ENCODE measurements around the gene ANKDD1A. TPM values are rescaled to one million over a fixed set of nuclear protein-coding genes. Genes with fewer than 3 reads are reported as not detected.

The ANKDD1A gene
- total RNA-seq, 1 donor from 2014 or later = 17.7 TPM

DNA sequence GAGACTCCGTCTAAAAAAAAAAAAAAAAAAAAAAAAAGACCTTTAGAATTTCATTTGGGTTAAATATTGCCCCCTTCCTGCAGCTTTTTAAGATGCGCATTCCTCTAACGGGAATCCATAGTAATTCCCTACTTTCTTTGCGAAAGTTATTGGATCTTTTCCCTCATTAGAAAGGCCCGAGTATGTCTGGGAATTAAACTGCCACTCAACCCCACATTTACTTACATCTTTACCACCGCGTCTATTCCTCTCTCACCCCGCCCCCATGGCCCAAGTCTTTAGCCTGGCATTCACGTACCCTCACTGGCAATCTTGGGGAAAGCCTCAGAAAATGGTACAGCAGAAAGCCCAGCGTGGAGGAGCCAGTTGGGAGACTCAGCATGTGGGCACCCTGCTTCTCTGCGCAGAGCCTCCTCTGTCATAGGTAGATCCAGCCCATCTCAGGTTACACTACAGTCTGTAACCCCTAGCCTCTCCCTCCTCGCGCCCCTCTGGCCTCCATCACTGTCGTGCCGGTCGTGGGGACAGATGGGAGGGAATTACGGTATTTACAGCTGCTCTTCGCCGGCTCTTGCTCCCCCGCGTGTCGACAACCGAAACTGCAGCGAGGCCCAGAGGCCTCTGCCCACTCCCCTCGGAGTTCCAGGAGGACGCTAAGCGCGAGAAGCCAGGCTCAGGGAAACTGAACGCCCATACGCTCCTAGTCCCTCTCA is 6.4 kb upstream of the ANKDD1A start:
- H3K9me3 ChIP-seq = no peaks in the 10 kb centered on the region
- H3K4me1 ChIP-seq = no peaks in the 10 kb centered on the region
- TF ChIP-seq POLR2A (IDR thresholded peaks at IDR 0.05) (no peak), POLR2AphosphoS5 (IDR thresholded peaks at IDR 0.05; ENCODE audit: insufficient read depth in 1 of 2, low read depth in 1 of 2) (peak in 1 of 2 donors; percentile 64), CTCF (IDR thresholded peaks at IDR 0.05) (peak; percentile 74 to 90 (median 78))
- no peaks in the 10 kb centered on the region for H3K36me3 ChIP-seq
- intact Hi-C loops (cut with DNase I) = no loop called here
- no peaks in the 10 kb centered on the region for H3K27me3 ChIP-seq
- peak in 1 of 2 donors; percentile 87 for DNase-seq (ENCODE audit: extremely low spot score in 2 of 2)
- H3K4me3 ChIP-seq = peak overlapping the region; percentile 36 to 38
- H3K27ac ChIP-seq = peak overlapping the region; percentile 46

- Histone ChIP-seq H3K9me3 (no peaks in the 10 kb centered on the region), H3K27ac (no peak overlapping the region), H3K4me3 (no peak overlapping the region), H3K27me3 (no peaks in the 10 kb centered on the region), H3K4me1 (peaks cover under 1% of the 10 kb centered on the region), H3K36me3 (no peaks in the 10 kb centered on the region)
- no peak for DNase-seq (ENCODE audit: extremely low spot score in 2 of 2)
- intact Hi-C loops (cut with DNase I) = loop anchor here (2.0 kb wide), 1 partner anchor 219 kb away; no protein-coding TSS in a partner anchor
- TF ChIP-seq POLR2AphosphoS5 (IDR thresholded peaks at IDR 0.05; ENCODE audit: insufficient read depth in 1 of 2, low read depth in 1 of 2) = no peak
- no peak for TF ChIP-seq CTCF (IDR thresholded peaks at IDR 0.05)
- no peak for TF ChIP-seq POLR2A (IDR thresholded peaks at IDR 0.05)
Observed at GRCh38 chr15:64905941-64906340, 5.8 kb upstream of the ANKDD1A start.

DNA sequence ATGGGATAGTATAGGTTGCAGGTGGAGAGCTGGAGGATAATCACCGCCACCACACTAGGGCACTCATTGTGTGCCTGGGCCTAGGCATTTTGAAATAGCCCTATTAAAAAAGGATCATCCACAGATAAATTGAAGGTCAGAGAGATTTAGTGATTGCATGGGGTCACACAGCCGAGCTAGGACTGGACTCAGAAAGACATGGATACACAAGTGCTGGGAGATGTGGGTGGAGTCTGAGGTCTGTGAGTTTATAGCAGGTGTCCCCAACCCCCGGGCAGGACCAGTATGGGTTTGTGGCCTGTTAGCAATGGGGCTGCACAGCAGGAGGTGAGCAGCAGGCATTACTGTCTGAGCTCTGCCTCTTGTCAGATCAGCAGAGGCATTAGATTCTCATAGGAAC is 5.3 kb upstream of the ANKDD1A start:
- H3K9me3 ChIP-seq = no peaks in the 10 kb centered on the region
- TF ChIP-seq CTCF (IDR thresholded peaks at IDR 0.05) = no peak
- no peak for TF ChIP-seq POLR2A (IDR thresholded peaks at IDR 0.05)
- no peak for TF ChIP-seq POLR2AphosphoS5 (IDR thresholded peaks at IDR 0.05; ENCODE audit: insufficient read depth in 1 of 2, low read depth in 1 of 2)
- intact Hi-C loops (cut with DNase I) = loop anchor here (2.0 kb wide), 1 partner anchor 220 kb away; no protein-coding TSS in a partner anchor
- no peak overlapping the region for H3K27ac ChIP-seq
- no peaks in the 10 kb centered on the region for H3K27me3 ChIP-seq
- no peak overlapping the region for H3K4me3 ChIP-seq
- peaks cover 5% of the 10 kb centered on the region for H3K4me1 ChIP-seq
- no peaks in the 10 kb centered on the region for H3K36me3 ChIP-seq
- no peak for DNase-seq (ENCODE audit: extremely low spot score in 2 of 2)

GRCh38 chr15:64907991-64908390 is 3.7 kb upstream of the ANKDD1A start:
- intact Hi-C loops (cut with DNase I) = loop anchor here (2.0 kb wide), 1 partner anchor 221 kb away; no protein-coding TSS in a partner anchor

More at GRCh38 chr15:64907991-64908390, 3.7 kb upstream of the ANKDD1A start:
- Histone ChIP-seq H3K27ac (no peak overlapping the region), H3K9me3 (no peaks in the 10 kb centered on the region), H3K4me3 (no peak overlapping the region), H3K4me1 (peaks cover 17% of the 10 kb centered on the region), H3K36me3 (no peaks in the 10 kb centered on the region), H3K27me3 (no peaks in the 10 kb centered on the region)
- DNase-seq (ENCODE audit: extremely low spot score in 2 of 2) = no peak
- no peak for TF ChIP-seq POLR2AphosphoS5 (IDR thresholded peaks at IDR 0.05; ENCODE audit: insufficient read depth in 1 of 2, low read depth in 1 of 2)
- TF ChIP-seq POLR2A (IDR thresholded peaks at IDR 0.05) = no peak
- no peak for TF ChIP-seq CTCF (IDR thresholded peaks at IDR 0.05)

All from vagina (tissue), 2 donors.